Measurements from ENCODE around the gene CROCC.

The CROCC gene

GRCh38 chr1:17016317-17016661, 94.6 kb downstream of the CROCC start:
- no peak overlapping the region for H3K4me3 ChIP-seq (ENCODE audit: control insufficient read depth, low read depth, low read length)
- TF ChIP-seq CTCF (conservative IDR thresholded peaks at IDR 0.05; ENCODE audit: control insufficient read depth, insufficient read depth, low read depth, low read length): no peak
- DNase-seq (ENCODE audit: low read depth): peak; percentile 65

GRCh38 chr1:17017435-17017834, 95.7 kb downstream of the CROCC start:
- TF ChIP-seq CTCF (conservative IDR thresholded peaks at IDR 0.05; ENCODE audit: control insufficient read depth, insufficient read depth, low read depth, low read length): no peak
- H3K4me3 ChIP-seq (ENCODE audit: control insufficient read depth, low read depth, low read length): no peak overlapping the region
- DNase-seq (ENCODE audit: low read depth): no peak

GRCh38 chr1:17018849-17019248, 97.1 kb downstream of the CROCC start:
- TF ChIP-seq CTCF (conservative IDR thresholded peaks at IDR 0.05; ENCODE audit: control insufficient read depth, insufficient read depth, low read depth, low read length): no peak
- H3K4me3 ChIP-seq (ENCODE audit: control insufficient read depth, low read depth, low read length): no peak overlapping the region
- no peak for DNase-seq (ENCODE audit: low read depth)

GRCh38 chr1:17020502-17020901, 98.8 kb downstream of the CROCC start:
- DNase-seq (ENCODE audit: low read depth): no peak
- no peak for TF ChIP-seq CTCF (conservative IDR thresholded peaks at IDR 0.05; ENCODE audit: control insufficient read depth, insufficient read depth, low read depth, low read length)
- H3K4me3 ChIP-seq (ENCODE audit: control insufficient read depth, low read depth, low read length): no peak overlapping the region

- no peak for TF ChIP-seq CTCF (conservative IDR thresholded peaks at IDR 0.05; ENCODE audit: control insufficient read depth, insufficient read depth, low read depth, low read length)
- DNase-seq (ENCODE audit: low read depth): no peak
- no peak overlapping the region for H3K4me3 ChIP-seq (ENCODE audit: control insufficient read depth, low read depth, low read length)
These were observed 100.2 kb downstream of the CROCC start for GRCh38 chr1:17021896-17022295.

Data from fibroblast of mammary gland (primary cell).